CD1c-positive myeloid dendritic cell (primary cell): ENCODE results near the gene KCNJ4.

Experiments used
- DNase-seq: peaks from one replicate; pipeline ENCODE4 v3.0.0-alpha.2; 2016; ENCODE audit errors: extremely low spot score

The KCNJ4 gene

GRCh38 chr22:38431266-38432010, 23.6 kb downstream of the KCNJ4 start:
- no peak for DNase-seq

- no peak for DNase-seq
These were observed 25.4 kb downstream of the KCNJ4 start for GRCh38 chr22:38429499-38430068.

- DNase-seq, result no peak
These were observed 26.3 kb downstream of the KCNJ4 start for GRCh38 chr22:38428714-38429113.

GRCh38 chr22:38427940-38428339, 27.1 kb downstream of the KCNJ4 start:
- DNase-seq, result no peak

- DNase-seq, result no peak
These were observed 27.5 kb downstream of the KCNJ4 start for GRCh38 chr22:38427465-38427864.

GRCh38 chr22:38426628-38427027, 28.4 kb downstream of the KCNJ4 start:
- DNase-seq, result no peak

- DNase-seq, result no peak
These were observed 30.4 kb downstream of the KCNJ4 start for GRCh38 chr22:38424525-38425080.

GRCh38 chr22:38423512-38424503, 31.2 kb downstream of the KCNJ4 start:
- no peak for DNase-seq

- DNase-seq, result no peak
These were observed 32.1 kb downstream of the KCNJ4 start for GRCh38 chr22:38422611-38423511.

GRCh38 chr22:38420734-38421133, 34.3 kb downstream of the KCNJ4 start:
- DNase-seq, result no peak

- no peak for DNase-seq
These were observed 35.2 kb downstream of the KCNJ4 start for GRCh38 chr22:38419858-38420160.

- DNase-seq, result no peak
These were observed 35.7 kb downstream of the KCNJ4 start for GRCh38 chr22:38419121-38419857.

GRCh38 chr22:38418589-38418988, 36.4 kb downstream of the KCNJ4 start:
- no peak for DNase-seq

- DNase-seq, result no peak
These were observed 37.5 kb downstream of the KCNJ4 start for GRCh38 chr22:38417252-38418060.

- no peak for DNase-seq
These were observed 38.3 kb downstream of the KCNJ4 start for GRCh38 chr22:38416621-38417251.

GRCh38 chr22:38415561-38416321, 39.3 kb downstream of the KCNJ4 start:
- DNase-seq, result peak; percentile 41

- no peak for DNase-seq
These were observed 40.0 kb downstream of the KCNJ4 start for GRCh38 chr22:38415046-38415445.

- DNase-seq, result no peak
These were observed 41.0 kb downstream of the KCNJ4 start for GRCh38 chr22:38414009-38414395.
